Measurements from ENCODE around the gene CALM1.

GRCh38 chr14:90424686-90425372 lies 28.0 kb downstream of the CALM1 start:
- TF ChIP-seq CTCF (IDR thresholded peaks at IDR 0.05) (no peak), POLR2A (IDR thresholded peaks at IDR 0.05) (no peak), EP300 (IDR thresholded peaks at IDR 0.05) (no peak)
